HEK293 (cell line): Measurements from ENCODE around the gene PPP1CA.

Experiments
- FEZF1 ChIP-seq: fragments of 450-650 bp; formaldehyde crosslinking; IDR thresholded peaks from 2 replicates; pipeline ENCODE4 v1.5.1; 2016; ENCODE audit warnings: missing biosample characterization, missing genetic modification characterization
- GLI4 ChIP-seq: fragments of 450-650 bp; formaldehyde crosslinking; IDR thresholded peaks from 2 replicates; pipeline ENCODE4 v1.5.1; 2016; ENCODE audit warnings: missing biosample characterization, missing genetic modification characterization
- PRDM1 ChIP-seq: fragments of 450-650 bp; formaldehyde crosslinking; IDR thresholded peaks from 2 replicates; pipeline ENCODE4; 2016; ENCODE audit warnings: missing biosample characterization, missing genetic modification characterization
- SALL2 ChIP-seq: fragments of 450-650 bp; formaldehyde crosslinking; IDR thresholded peaks from 2 replicates; pipeline ENCODE4 v1.5.0; 2017; ENCODE audit warnings: missing biosample characterization, mild to moderate bottlenecking, missing genetic modification characterization, borderline replicate concordance
- SCRT2 ChIP-seq: fragments of 450-650 bp; formaldehyde crosslinking; IDR thresholded peaks from 2 replicates; pipeline ENCODE4 v1.5.1; 2016; ENCODE audit warnings: missing biosample characterization, missing genetic modification characterization
- TCF7L2 ChIP-seq: IDR thresholded peaks from 2 replicates; pipeline ENCODE4 v1.6.1; 2011; ENCODE audit warnings: low read depth, mild to moderate bottlenecking, inconsistent platforms, low read length, moderate library complexity, borderline replicate concordance
- WT1 ChIP-seq: fragments of 450-650 bp; formaldehyde crosslinking; IDR thresholded peaks from 2 replicates; pipeline ENCODE4 v1.5.1; 2016; ENCODE audit warnings: missing biosample characterization, missing genetic modification characterization
- ZNF112 ChIP-seq: fragments of 450-650 bp; formaldehyde crosslinking; IDR thresholded peaks from 2 replicates; pipeline ENCODE4 v1.5.0; 2017; ENCODE audit warnings: missing biosample characterization, missing genetic modification characterization
- ZNF121 ChIP-seq: fragments of 450-650 bp; formaldehyde crosslinking; IDR thresholded peaks from 2 replicates; pipeline ENCODE4 v1.5.1; 2016; ENCODE audit warnings: missing biosample characterization, missing genetic modification characterization
- ZNF202 ChIP-seq: fragments of 450-650 bp; formaldehyde crosslinking; IDR thresholded peaks from 2 replicates; pipeline ENCODE4 v1.5.1; 2016; ENCODE audit warnings: missing biosample characterization, missing genetic modification characterization, borderline replicate concordance
- ZNF223 ChIP-seq: fragments of 450-650 bp; formaldehyde crosslinking; IDR thresholded peaks from 2 replicates; pipeline ENCODE4 v1.5.1; 2016; ENCODE audit warnings: missing biosample characterization, missing genetic modification characterization
- ZNF266 ChIP-seq: fragments of 450-650 bp; formaldehyde crosslinking; IDR thresholded peaks from 2 replicates; pipeline ENCODE4 v1.5.1; 2016; ENCODE audit warnings: missing biosample characterization, missing genetic modification characterization, low read depth
- ZNF274 ChIP-seq, 2 experiments: fragments of 200-500 bp in 1 of 2; fragments of 450-650 bp in 1 of 2; sonication (Bioruptor generic) in 1 of 2; formaldehyde crosslinking in 1 of 2; IDR thresholded peaks; 2 replicates each; pipeline versions ENCODE4 v1.5.1 to v1.6.1; 2014 to 2016; ENCODE audit warnings: borderline replicate concordance in 1 of 2, inconsistent platforms in 1 of 2, low read length in 1 of 2, missing biosample characterization in 1 of 2, missing genetic modification characterization in 1 of 2
- ZNF311 ChIP-seq: fragments of 450-650 bp; formaldehyde crosslinking; IDR thresholded peaks from 2 replicates; pipeline ENCODE4 v1.5.1; 2017; ENCODE audit warnings: missing biosample characterization, missing genetic modification characterization, borderline replicate concordance
- ZNF341 ChIP-seq: fragments of 450-650 bp; formaldehyde crosslinking; IDR thresholded peaks from 2 replicates; pipeline ENCODE4; 2016; ENCODE audit warnings: low read depth, missing biosample characterization, missing genetic modification characterization
- ZNF350 ChIP-seq: fragments of 450-650 bp; formaldehyde crosslinking; IDR thresholded peaks from 2 replicates; pipeline ENCODE4 v1.5.0; 2017; ENCODE audit warnings: missing biosample characterization, mild to moderate bottlenecking, missing genetic modification characterization
- ZNF404 ChIP-seq: fragments of 450-650 bp; formaldehyde crosslinking; IDR thresholded peaks from 2 replicates; pipeline ENCODE4 v1.5.1; 2017; ENCODE audit warnings: missing biosample characterization, missing genetic modification characterization
- ZNF521 ChIP-seq: fragments of 450-650 bp; formaldehyde crosslinking; IDR thresholded peaks from 2 replicates; pipeline ENCODE4 v1.5.1; 2017; ENCODE audit warnings: missing biosample characterization, mild to moderate bottlenecking, missing genetic modification characterization
- ZNF571 ChIP-seq: fragments of 450-650 bp; formaldehyde crosslinking; IDR thresholded peaks from 2 replicates; pipeline ENCODE4 v1.5.0; 2017; ENCODE audit warnings: missing biosample characterization, missing genetic modification characterization
- ZNF629 ChIP-seq: fragments of 450-650 bp; formaldehyde crosslinking; IDR thresholded peaks from 2 replicates; pipeline ENCODE4 v1.5.1; 2017; ENCODE audit warnings: missing biosample characterization, missing genetic modification characterization
- ZNF701 ChIP-seq: fragments of 450-650 bp; formaldehyde crosslinking; IDR thresholded peaks from 2 replicates; pipeline ENCODE4 v1.5.1; 2016; ENCODE audit warnings: missing biosample characterization, missing genetic modification characterization
- ZNF791 ChIP-seq: fragments of 450-650 bp; formaldehyde crosslinking; IDR thresholded peaks from 2 replicates; pipeline ENCODE4 v1.5.1; 2016; ENCODE audit warnings: missing biosample characterization, missing genetic modification characterization
- ZNF837 ChIP-seq: fragments of 450-650 bp; formaldehyde crosslinking; IDR thresholded peaks from 2 replicates; pipeline ENCODE4 v1.5.1; 2016; ENCODE audit warnings: missing biosample characterization, missing genetic modification characterization
- TF ChIP-seq, protein P1 (sequence below): fragments of 450-650 bp; formaldehyde crosslinking; IDR thresholded peaks from 2 replicates; pipeline ENCODE4 v1.5.1; 2016; ENCODE audit warnings: missing biosample characterization, missing genetic modification characterization, borderline replicate concordance
- TF ChIP-seq, protein P2 (sequence below): fragments of 450-650 bp; formaldehyde crosslinking; IDR thresholded peaks from 2 replicates; pipeline ENCODE4 v1.5.1; 2016; ENCODE audit warnings: missing biosample characterization, missing genetic modification characterization
- TF ChIP-seq, protein P3 (sequence below): fragments of 450-650 bp; formaldehyde crosslinking; conservative IDR thresholded peaks from 2 replicates; pipeline ENCODE4 v1.5.1; 2016; ENCODE audit warnings: low read depth, missing biosample characterization, missing genetic modification characterization
- TF ChIP-seq, protein P4 (sequence below): fragments of 450-650 bp; formaldehyde crosslinking; IDR thresholded peaks from 2 replicates; pipeline ENCODE4 v1.5.1; 2016; ENCODE audit warnings: missing biosample characterization, missing genetic modification characterization
- TF ChIP-seq, protein P5 (sequence below): fragments of 450-650 bp; formaldehyde crosslinking; IDR thresholded peaks from 2 replicates; pipeline ENCODE4 v1.5.1; 2016; ENCODE audit warnings: missing biosample characterization, missing genetic modification characterization, low read depth

PPP1CA gene

DNA sequence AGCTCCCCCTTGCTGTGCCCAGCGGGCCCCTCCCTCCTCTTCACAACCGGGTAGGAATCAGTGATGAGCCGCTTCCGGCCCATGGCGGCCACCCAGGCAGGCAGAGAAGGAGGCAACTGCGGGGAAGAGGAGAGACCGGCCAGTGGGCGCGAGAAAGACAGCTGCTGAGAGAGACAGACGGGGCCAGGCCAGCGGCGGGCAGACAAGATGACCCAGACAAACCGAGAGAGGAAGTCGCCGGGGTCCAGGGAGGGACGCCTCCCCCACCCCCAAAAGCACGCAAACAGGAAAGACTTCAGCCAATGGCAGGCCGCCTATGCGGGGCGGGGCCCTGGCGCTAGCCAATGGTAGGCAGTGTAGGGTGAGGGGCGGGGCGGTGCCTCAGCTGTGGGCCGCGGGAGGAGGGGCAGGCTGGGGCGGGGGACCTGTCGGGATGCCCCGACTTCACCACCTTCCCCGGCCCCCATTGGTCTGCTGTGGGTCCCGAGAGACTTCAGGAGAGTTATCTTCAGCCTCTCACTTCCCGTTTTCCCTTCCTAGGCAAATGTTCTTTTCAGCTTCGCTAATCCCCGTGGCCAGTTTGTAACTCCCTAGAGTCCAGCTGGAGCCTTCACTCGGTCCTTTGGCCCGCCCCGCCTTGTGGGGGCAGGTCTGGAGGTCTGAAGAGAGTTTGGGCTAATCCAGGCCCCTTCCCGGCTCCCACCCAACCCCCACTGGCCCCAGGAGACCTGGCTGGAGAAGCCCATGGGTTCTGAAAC lies 48.2 kb downstream of the PPP1CA start, which contains the start of gene POLD4 (continued):
- TF ChIP-seq, protein P1, sequence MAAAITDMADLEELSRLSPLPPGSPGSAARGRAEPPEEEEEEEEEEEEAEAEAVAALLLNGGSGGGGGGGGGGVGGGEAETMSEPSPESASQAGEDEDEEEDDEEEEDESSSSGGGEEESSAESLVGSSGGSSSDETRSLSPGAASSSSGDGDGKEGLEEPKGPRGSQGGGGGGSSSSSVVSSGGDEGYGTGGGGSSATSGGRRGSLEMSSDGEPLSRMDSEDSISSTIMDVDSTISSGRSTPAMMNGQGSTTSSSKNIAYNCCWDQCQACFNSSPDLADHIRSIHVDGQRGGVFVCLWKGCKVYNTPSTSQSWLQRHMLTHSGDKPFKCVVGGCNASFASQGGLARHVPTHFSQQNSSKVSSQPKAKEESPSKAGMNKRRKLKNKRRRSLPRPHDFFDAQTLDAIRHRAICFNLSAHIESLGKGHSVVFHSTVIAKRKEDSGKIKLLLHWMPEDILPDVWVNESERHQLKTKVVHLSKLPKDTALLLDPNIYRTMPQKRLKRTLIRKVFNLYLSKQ (tag by site-specific recombination), result no peak
- TF ChIP-seq ZNF112 (no peak), ZNF341 (tag by site-specific recombination) (peak; percentile 96), ZNF311 (no peak), ZNF274 (IDR thresholded peaks at IDR 0.05; ENCODE audit: low read length) (no peak), ZNF274 (tag by site-specific recombination; IDR thresholded peaks at IDR 0.05; ENCODE audit: borderline replicate concordance) (no peak), ZNF629 (no peak), ZNF266 (tag by site-specific recombination) (no peak), SALL2 (tag by site-specific recombination) (no peak), SCRT2 (tag by site-specific recombination) (peak; percentile 27), ZNF837 (tag by site-specific recombination) (no peak), ZNF701 (tag by site-specific recombination) (no peak), ZNF350 (tag by site-specific recombination) (no peak), PRDM1 (peak; percentile 35; the same call in 1 of the 2 replicates), ZNF404 (tag by site-specific recombination) (no peak), GLI4 (tag by site-specific recombination) (no peak), ZNF791 (tag by site-specific recombination) (no peak), TCF7L2 (no peak), ZNF121 (no peak), ZNF223 (peak; percentile 94), ZNF571 (no peak), WT1 (tag by site-specific recombination) (no peak), FEZF1 (tag by site-specific recombination) (peak; percentile 40; the same call in 1 of the 2 replicates), ZNF521 (tag by site-specific recombination) (no peak), ZNF202 (tag by site-specific recombination) (no peak)
- TF ChIP-seq, protein P2, sequence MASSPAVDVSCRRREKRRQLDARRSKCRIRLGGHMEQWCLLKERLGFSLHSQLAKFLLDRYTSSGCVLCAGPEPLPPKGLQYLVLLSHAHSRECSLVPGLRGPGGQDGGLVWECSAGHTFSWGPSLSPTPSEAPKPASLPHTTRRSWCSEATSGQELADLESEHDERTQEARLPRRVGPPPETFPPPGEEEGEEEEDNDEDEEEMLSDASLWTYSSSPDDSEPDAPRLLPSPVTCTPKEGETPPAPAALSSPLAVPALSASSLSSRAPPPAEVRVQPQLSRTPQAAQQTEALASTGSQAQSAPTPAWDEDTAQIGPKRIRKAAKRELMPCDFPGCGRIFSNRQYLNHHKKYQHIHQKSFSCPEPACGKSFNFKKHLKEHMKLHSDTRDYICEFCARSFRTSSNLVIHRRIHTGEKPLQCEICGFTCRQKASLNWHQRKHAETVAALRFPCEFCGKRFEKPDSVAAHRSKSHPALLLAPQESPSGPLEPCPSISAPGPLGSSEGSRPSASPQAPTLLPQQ (tag by site-specific recombination), result peak; percentile 52; the same call in 1 of the 2 replicates
- TF ChIP-seq, protein P3, sequence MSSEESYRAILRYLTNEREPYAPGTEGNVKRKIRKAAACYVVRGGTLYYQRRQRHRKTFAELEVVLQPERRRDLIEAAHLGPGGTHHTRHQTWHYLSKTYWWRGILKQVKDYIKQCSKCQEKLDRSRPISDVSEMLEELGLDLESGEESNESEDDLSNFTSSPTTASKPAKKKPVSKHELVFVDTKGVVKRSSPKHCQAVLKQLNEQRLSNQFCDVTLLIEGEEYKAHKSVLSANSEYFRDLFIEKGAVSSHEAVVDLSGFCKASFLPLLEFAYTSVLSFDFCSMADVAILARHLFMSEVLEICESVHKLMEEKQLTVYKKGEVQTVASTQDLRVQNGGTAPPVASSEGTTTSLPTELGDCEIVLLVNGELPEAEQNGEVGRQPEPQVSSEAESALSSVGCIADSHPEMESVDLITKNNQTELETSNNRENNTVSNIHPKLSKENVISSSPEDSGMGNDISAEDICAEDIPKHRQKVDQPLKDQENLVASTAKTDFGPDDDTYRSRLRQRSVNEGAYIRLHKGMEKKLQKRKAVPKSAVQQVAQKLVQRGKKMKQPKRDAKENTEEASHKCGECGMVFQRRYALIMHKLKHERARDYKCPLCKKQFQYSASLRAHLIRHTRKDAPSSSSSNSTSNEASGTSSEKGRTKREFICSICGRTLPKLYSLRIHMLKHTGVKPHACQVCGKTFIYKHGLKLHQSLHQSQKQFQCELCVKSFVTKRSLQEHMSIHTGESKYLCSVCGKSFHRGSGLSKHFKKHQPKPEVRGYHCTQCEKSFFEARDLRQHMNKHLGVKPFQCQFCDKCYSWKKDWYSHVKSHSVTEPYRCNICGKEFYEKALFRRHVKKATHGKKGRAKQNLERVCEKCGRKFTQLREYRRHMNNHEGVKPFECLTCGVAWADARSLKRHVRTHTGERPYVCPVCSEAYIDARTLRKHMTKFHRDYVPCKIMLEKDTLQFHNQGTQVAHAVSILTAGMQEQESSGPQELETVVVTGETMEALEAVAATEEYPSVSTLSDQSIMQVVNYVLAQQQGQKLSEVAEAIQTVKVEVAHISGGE (tag by site-specific recombination), result peak; percentile 72
- TF ChIP-seq, protein P4, sequence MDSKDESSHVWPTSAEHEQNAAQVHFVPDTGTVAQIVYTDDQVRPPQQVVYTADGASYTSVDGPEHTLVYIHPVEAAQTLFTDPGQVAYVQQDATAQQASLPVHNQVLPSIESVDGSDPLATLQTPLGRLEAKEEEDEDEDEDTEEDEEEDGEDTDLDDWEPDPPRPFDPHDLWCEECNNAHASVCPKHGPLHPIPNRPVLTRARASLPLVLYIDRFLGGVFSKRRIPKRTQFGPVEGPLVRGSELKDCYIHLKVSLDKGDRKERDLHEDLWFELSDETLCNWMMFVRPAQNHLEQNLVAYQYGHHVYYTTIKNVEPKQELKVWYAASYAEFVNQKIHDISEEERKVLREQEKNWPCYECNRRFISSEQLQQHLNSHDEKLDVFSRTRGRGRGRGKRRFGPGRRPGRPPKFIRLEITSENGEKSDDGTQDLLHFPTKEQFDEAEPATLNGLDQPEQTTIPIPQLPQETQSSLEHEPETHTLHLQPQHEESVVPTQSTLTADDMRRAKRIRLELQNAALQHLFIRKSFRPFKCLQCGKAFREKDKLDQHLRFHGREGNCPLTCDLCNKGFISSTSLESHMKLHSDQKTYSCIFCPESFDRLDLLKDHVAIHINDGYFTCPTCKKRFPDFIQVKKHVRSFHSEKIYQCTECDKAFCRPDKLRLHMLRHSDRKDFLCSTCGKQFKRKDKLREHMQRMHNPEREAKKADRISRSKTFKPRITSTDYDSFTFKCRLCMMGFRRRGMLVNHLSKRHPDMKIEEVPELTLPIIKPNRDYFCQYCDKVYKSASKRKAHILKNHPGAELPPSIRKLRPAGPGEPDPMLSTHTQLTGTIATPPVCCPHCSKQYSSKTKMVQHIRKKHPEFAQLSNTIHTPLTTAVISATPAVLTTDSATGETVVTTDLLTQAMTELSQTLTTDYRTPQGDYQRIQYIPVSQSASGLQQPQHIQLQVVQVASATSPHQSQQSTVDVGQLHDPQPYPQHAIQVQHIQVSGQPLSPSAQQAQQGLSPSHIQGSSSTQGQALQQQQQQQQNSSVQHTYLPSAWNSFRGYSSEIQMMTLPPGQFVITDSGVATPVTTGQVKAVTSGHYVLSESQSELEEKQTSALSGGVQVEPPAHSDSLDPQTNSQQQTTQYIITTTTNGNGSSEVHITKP, result peak; percentile 64
- TF ChIP-seq, protein P5, sequence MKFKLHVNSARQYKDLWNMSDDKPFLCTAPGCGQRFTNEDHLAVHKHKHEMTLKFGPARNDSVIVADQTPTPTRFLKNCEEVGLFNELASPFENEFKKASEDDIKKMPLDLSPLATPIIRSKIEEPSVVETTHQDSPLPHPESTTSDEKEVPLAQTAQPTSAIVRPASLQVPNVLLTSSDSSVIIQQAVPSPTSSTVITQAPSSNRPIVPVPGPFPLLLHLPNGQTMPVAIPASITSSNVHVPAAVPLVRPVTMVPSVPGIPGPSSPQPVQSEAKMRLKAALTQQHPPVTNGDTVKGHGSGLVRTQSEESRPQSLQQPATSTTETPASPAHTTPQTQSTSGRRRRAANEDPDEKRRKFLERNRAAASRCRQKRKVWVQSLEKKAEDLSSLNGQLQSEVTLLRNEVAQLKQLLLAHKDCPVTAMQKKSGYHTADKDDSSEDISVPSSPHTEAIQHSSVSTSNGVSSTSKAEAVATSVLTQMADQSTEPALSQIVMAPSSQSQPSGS (tag by site-specific recombination), result no peak
